GM12873 (cell line): ENCODE results near the gene NFAT5.

Experiments used
- CTCF ChIP-seq: IDR thresholded peaks from 2 replicates; pipeline ENCODE4 v1.5.1; 2012; ENCODE audit warnings: low read depth, mild to moderate bottlenecking, moderate library complexity, low read length, control low read depth; ENCODE audit not compliant: insufficient read depth; ENCODE audit errors: missing control alignments

Gene NFAT5

GRCh38 chr16:69613378-69614154, 47.8 kb downstream of the NFAT5 start:
- TF ChIP-seq CTCF, result no peak

DNA sequence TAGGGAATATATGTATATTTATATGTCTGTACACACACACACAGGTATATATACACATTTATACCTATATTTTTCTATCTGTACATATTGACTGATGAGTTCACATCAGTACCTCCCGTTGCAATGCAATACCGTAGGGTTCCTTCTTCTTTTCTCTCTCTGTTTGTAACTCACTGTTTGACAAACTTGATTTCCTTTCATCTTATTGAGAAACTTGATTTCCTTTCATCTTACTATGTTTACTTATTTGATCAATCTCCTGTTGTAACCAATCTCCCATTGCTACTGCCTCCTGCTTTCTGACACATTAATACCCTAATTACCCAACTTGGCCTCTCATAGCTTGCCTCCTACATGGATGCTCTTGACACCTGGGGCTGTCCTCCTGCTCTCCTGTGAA, 49.8 kb downstream of the NFAT5 start:
- no peak for TF ChIP-seq CTCF

GRCh38 chr16:69616082-69616481, 50.3 kb downstream of the NFAT5 start:
- no peak for TF ChIP-seq CTCF

DNA sequence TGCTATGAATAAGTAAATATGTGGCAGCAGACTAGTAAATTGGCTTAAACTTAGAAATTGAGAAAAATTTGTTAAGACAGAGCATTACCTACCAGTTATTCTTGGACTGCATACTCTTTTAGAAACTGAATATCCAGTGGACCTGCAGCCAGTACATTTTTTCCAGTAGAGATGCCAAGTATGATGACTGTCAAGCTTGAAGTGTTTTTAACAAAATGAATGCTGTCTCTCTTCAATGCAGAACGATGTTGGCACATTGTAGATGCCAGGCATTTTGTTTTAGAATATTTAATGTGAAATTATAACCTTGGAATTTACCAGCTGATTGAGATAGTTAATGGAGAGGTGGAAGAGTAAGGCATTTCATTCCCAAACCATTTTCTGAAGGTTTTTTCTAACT, 52.5 kb downstream of the NFAT5 start:
- no peak for TF ChIP-seq CTCF

DNA sequence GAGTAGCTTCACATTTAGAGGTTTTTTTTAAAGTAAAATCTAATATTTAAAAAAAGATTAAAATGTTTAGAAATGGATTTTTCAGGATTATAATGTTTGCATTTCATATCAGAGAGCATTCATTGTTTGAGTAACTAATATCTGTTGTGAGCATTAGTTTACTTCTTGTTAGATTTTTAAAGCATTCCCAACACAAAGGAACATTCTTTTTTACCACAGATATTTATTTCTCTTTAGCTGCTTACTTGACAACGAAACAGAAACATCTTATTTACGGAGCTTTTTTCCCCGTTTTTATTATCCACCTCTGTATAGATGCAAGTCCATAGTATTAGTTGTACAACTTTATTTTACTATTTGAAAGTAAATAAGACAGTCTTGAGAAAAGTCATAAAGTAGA, 53.0 kb downstream of the NFAT5 start:
- no peak for TF ChIP-seq CTCF

GRCh38 chr16:69619514-69619913, 53.7 kb downstream of the NFAT5 start:
- TF ChIP-seq CTCF, result no peak

DNA sequence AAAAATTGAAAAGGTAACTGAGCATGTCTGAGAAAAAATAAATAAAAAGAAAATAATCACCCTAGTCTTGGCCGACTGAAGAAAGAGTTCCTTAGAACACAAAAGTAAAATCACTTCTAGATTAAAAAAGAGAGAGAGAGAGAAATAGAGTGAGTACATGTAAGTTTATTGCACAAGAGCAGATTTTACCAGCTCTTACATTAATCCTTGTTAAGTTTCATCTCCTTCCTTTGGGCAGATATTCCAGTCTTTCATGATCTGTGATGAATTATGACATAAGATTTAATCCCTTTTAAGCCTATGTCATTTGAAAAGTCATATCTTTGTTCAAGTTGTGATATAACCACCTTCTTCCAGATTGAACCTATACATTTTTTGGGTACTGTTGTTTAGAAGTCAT, 54.8 kb downstream of the NFAT5 start:
- no peak for TF ChIP-seq CTCF

- no peak for TF ChIP-seq CTCF
Observed at GRCh38 chr16:69621225-69621624, 55.5 kb downstream of the NFAT5 start.
